Stimulated activated CD8-positive, alpha-beta memory T cell treated with anti-CD3 and anti-CD28 coated beads, Interleukin-7, amount 100 ng/mL, for 4 hours (primary cell): ENCODE measurements around the gene CRELD2.

ENCODE experiments used
- DNase-seq, 2 donors: peaks; one replicate each; pipeline ENCODE4 v3.0.0-alpha.2; 2020; ENCODE audit warnings: low read depth in 2 of 2

Gene CRELD2

DNA sequence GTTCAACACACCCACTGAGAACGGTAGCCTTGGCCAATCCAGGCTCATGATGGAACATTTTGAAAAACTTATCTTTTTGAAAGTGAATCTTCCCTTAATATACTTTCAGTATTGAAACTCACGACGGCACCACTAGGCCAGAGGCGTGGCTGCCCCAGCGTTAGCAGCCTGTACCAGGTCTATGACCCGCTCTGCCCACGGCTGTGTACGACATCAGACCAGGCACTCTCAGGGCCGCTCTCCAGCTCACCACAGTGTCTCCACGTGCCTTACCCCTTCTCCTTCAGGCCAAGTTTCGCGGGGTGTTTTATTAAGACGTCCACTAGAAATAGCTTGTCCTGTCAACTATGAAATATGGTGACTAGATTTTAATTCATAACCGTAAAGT, 31.4 kb upstream of the CRELD2 start:
- DNase-seq = no peak

- no peak for DNase-seq
Observed at GRCh38 chr22:49887702-49888101, 30.7 kb upstream of the CRELD2 start.

DNA sequence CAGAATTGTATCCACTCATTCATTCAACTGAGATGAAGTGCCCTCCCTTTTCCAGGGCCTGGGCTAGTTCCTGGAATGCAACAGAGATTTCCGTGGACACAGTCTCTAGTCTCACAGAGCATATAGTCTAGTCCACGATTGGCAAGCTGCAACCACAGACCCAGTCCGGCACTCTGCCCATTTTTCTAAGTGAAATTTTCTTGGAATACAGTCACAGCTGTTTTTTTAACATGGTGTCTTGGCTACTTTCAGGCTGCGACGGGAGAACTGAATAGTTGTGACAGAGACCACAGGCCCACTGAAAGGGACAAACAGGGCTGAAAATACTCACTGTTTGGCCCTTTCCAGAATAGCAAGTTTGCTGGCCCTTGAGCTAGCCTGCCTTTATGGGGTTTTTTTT, 29.4 kb upstream of the CRELD2 start:
- no peak for DNase-seq

GRCh38 chr22:49892226-49892899, 26.1 kb upstream of the CRELD2 start:
- DNase-seq = no peak

DNA sequence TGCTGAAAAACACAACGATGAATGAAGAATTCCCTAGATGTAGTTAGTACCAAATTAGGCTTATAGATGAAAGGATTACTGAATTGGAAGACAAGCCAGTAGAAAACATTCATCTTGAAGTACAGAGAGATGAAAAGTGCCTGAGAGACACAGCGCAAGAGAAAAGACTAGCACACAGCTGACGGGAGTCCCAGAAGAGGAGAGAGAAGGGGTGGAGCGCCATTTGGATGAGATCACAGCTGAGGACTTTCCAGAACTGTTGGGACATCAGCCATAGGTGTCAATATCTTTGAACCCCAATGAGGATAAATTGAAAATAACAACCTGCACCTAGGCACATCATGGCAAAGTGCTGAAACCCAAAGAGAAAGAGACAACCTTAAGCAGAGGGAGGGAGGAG, 25.4 kb upstream of the CRELD2 start:
- DNase-seq = no peak

GRCh38 chr22:49894322-49895054, 23.9 kb upstream of the CRELD2 start:
- no peak for DNase-seq

GRCh38 chr22:49896201-49896600, 22.2 kb upstream of the CRELD2 start:
- DNase-seq = no peak

- no peak for DNase-seq
Observed at GRCh38 chr22:49897015-49897684, 21.3 kb upstream of the CRELD2 start.

DNA sequence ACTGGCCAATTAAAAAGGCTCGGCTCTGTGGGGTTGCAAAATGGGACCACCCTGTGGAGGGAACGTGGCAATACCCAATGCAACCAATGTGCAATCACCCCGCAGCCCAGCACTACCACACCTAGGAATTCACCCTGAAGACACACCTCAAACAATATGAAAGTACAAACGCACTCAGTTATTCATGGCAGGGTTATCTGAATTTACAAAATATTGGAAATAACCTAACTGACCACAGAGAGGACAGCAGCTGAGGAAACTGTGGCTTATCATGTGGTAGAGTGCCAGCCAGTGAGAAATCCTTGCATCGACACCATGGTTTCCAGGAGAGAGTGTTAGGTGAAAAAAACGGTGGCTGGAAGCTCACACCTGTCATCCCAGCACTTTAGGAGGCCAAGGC, 18.9 kb upstream of the CRELD2 start:
- no peak for DNase-seq

GRCh38 chr22:49900441-49901230, 17.8 kb upstream of the CRELD2 start:
- no peak for DNase-seq

DNA sequence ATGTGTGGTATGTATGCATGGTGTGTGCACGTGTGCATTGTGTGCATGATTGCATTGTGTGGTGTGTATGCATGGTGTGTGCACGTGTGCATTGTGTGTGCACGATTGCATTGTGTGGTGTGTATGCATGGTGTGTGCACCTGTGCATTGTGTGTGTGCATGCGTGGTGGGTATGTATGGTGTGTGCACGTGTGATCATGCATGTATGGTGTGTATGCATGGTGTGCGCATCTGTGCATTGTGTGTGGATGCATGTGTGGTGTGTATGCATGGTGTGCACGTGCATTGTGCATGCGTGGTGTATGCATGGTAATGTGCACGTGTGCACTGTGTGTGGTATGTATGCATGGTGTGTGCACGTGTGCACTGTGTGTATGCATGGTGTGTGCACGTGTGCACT, 17.0 kb upstream of the CRELD2 start:
- DNase-seq = no peak

GRCh38 chr22:49903322-49904039, 15.0 kb upstream of the CRELD2 start:
- no peak for DNase-seq

DNA sequence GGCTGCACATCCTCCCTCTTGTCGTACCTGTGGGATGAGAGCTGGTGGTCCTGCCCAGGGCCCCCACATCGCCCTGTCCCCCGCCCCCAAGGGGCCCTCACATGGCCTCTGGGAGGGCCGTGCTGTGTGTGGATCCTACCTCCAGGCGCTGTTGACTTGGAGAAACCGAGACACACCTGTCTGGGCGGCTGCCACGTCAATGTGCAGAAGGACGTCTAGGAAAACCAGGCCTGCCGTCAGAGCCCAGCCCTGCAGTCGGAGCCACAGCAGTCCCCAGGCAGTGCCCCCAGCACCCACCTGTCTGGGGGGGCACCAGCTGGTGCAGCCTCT, 14.4 kb upstream of the CRELD2 start:
- DNase-seq = no peak

DNA sequence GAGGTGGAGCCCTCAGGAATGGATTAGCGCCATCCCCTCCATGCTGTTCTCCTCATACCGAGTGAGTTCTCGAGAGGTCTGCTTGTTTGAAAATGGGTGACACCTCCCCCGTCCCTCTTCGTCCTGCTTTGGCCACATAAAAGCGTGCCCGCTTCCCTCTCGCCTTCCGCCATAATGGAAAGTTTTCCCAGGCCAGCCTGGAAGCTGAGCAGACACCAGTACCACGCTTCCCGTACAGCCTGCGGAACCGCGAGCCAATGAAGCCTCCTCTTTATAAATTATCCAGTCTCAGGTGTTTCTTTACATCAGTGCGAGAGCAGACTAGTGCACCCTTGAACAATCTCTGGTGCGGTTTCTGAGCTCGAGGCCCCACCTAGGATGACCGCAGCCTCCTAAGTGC, 13.0 kb upstream of the CRELD2 start:
- no peak for DNase-seq

GRCh38 chr22:49906071-49906798, 12.2 kb upstream of the CRELD2 start:
- DNase-seq = no peak

GRCh38 chr22:49906799-49907290, 11.6 kb upstream of the CRELD2 start:
- DNase-seq = no peak

- no peak for DNase-seq
Observed at GRCh38 chr22:49907807-49908206, 10.6 kb upstream of the CRELD2 start.

- no peak for DNase-seq
Observed at GRCh38 chr22:49909476-49910205, 8.8 kb upstream of the CRELD2 start.

GRCh38 chr22:49910229-49911155, 7.9 kb upstream of the CRELD2 start:
- no peak for DNase-seq
